Measurements from ENCODE around the gene CCDC7. TPM values are rescaled to one million over a fixed set of nuclear protein-coding genes. Genes with fewer than 3 reads are reported as not detected.
"Not testable (repeated sequence)": the region's sequence is repeated elsewhere in the genome, so short reads cannot be mapped to it uniquely, and the experiment has no call there.

The CCDC7 gene
- total RNA-seq, 1 experiment from 2014 or later, result 1.2 TPM

DNA sequence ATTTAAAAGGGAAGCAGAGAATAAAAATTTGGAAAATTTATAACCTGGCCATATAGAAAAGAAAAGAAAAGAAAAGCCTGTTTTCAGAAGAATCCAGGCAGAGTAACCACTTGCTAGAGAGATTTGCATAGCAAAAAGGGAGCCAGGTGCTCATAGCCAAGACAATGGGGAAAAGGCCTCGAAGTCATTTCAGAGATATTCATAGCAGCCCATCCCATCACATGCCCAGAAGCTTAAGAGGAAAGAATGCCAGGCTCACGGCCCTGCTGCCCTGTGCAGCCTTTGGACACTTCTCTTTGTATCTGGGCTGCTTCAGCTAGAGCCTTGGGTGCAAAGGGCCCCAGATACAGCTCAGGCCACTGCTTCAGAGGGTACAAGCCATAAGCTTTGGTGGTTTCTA, 159.8 kb downstream of the CCDC7 start:
- Histone ChIP-seq H3K27me3 (replicated peaks; ENCODE audit: control insufficient read depth, insufficient read depth, low read length) (no peaks in the 10 kb centered on the region), H3K36me3 (ENCODE audit: control insufficient read depth, insufficient read depth, low read length) (no peaks in the 10 kb centered on the region), H3K4me1 (no peaks in the 10 kb centered on the region), H3K4me3 (ENCODE audit: low read depth, low read length) (no peak overlapping the region), H3K9me3 (peaks cover 11% of the 10 kb centered on the region)
- Mint-ChIP-seq H3K4me3 (ENCODE audit: unreplicated experiment) (no peak overlapping the region), H3K9me3 (ENCODE audit: unreplicated experiment) (peaks cover 20% of the 10 kb centered on the region), H3K27me3 (ENCODE audit: insufficient read depth, unreplicated experiment) (no peaks in the 10 kb centered on the region), H3K4me1 (ENCODE audit: low read depth, unreplicated experiment) (no peaks in the 10 kb centered on the region), H3K36me3 (ENCODE audit: insufficient read depth, unreplicated experiment) (no peaks in the 10 kb centered on the region), H3K27ac (ENCODE audit: unreplicated experiment) (no peak overlapping the region)
- ChIA-PET CTCF (no interaction called here), POLR2A (no interaction called here)
- no peak for DNase-seq
- intact Hi-C loops (cut with micrococcal nuclease; ENCODE audit: unreplicated experiment), result no loop called here
- no TSS peak for BruUV-seq (replicated peaks)
- TF ChIP-seq, protein P1, sequence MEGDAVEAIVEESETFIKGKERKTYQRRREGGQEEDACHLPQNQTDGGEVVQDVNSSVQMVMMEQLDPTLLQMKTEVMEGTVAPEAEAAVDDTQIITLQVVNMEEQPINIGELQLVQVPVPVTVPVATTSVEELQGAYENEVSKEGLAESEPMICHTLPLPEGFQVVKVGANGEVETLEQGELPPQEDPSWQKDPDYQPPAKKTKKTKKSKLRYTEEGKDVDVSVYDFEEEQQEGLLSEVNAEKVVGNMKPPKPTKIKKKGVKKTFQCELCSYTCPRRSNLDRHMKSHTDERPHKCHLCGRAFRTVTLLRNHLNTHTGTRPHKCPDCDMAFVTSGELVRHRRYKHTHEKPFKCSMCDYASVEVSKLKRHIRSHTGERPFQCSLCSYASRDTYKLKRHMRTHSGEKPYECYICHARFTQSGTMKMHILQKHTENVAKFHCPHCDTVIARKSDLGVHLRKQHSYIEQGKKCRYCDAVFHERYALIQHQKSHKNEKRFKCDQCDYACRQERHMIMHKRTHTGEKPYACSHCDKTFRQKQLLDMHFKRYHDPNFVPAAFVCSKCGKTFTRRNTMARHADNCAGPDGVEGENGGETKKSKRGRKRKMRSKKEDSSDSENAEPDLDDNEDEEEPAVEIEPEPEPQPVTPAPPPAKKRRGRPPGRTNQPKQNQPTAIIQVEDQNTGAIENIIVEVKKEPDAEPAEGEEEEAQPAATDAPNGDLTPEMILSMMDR (IDR thresholded peaks at IDR 0.05; ENCODE audit: insufficient read depth in 1 of 2, low read depth in 1 of 2, low read length in 1 of 2, severe bottlenecking in 1 of 2, unreplicated experiment in 1 of 2), result no peak

GRCh38 chr10:32610543-32610942, 164.6 kb downstream of the CCDC7 start:
- BruUV-seq (replicated peaks), result not testable (repeated sequence)

GRCh38 chr10:32616438-32616837, 170.5 kb downstream of the CCDC7 start:
- TF ChIP-seq, protein P1 (IDR thresholded peaks at IDR 0.05; ENCODE audit: insufficient read depth in 1 of 2, low read depth in 1 of 2, low read length in 1 of 2, severe bottlenecking in 1 of 2, unreplicated experiment in 1 of 2), result no peak
- CTCF ChIA-PET, result no interaction called here
- H3K9me3 ChIP-seq, result no peaks in the 10 kb centered on the region
- DNase-seq, result no peak
- H3K4me1 ChIP-seq, result no peaks in the 10 kb centered on the region
- no TSS peak for BruUV-seq (replicated peaks)
- no peaks in the 10 kb centered on the region for H3K36me3 ChIP-seq (ENCODE audit: control insufficient read depth, insufficient read depth, low read length)
- no peaks in the 10 kb centered on the region for H3K27me3 ChIP-seq (replicated peaks; ENCODE audit: control insufficient read depth, insufficient read depth, low read length)
- POLR2A ChIA-PET, result no interaction called here
- no peaks in the 10 kb centered on the region for H3K9me3 Mint-ChIP-seq (ENCODE audit: unreplicated experiment)
- H3K4me1 Mint-ChIP-seq (ENCODE audit: low read depth, unreplicated experiment), result no peaks in the 10 kb centered on the region
- H3K4me3 Mint-ChIP-seq (ENCODE audit: unreplicated experiment), result no peak overlapping the region
- peaks cover 4% of the 10 kb centered on the region for H3K27me3 Mint-ChIP-seq (ENCODE audit: insufficient read depth, unreplicated experiment)
- intact Hi-C loops (cut with micrococcal nuclease; ENCODE audit: unreplicated experiment), result no loop called here
- no peak overlapping the region for H3K4me3 ChIP-seq (ENCODE audit: low read depth, low read length)
- H3K27ac Mint-ChIP-seq (ENCODE audit: unreplicated experiment), result no peak overlapping the region
- H3K36me3 Mint-ChIP-seq (ENCODE audit: insufficient read depth, unreplicated experiment), result no peaks in the 10 kb centered on the region

More at GRCh38 chr10:32610543-32610942, 164.6 kb downstream of the CCDC7 start:
- H3K4me1 Mint-ChIP-seq (ENCODE audit: low read depth, unreplicated experiment); H3K36me3 Mint-ChIP-seq (ENCODE audit: insufficient read depth, unreplicated experiment); CTCF ChIA-PET; POLR2A ChIA-PET; H3K9me3 Mint-ChIP-seq (ENCODE audit: unreplicated experiment); H3K27ac Mint-ChIP-seq (ENCODE audit: unreplicated experiment); H3K4me3 Mint-ChIP-seq (ENCODE audit: unreplicated experiment); DNase-seq; H3K4me3 ChIP-seq (ENCODE audit: low read depth, low read length); intact Hi-C loops (cut with micrococcal nuclease; ENCODE audit: unreplicated experiment); H3K27me3 ChIP-seq (replicated peaks; ENCODE audit: control insufficient read depth, insufficient read depth, low read length); H3K27me3 Mint-ChIP-seq (ENCODE audit: insufficient read depth, unreplicated experiment); H3K9me3 ChIP-seq; H3K4me1 ChIP-seq; H3K36me3 ChIP-seq (ENCODE audit: control insufficient read depth, insufficient read depth, low read length): not testable (repeated sequence)

- H3K4me3 ChIP-seq (ENCODE audit: low read depth, low read length), result no peak overlapping the region
- BruUV-seq (replicated peaks), result no TSS peak
- no peak overlapping the region for H3K4me3 Mint-ChIP-seq (ENCODE audit: unreplicated experiment)
- no peaks in the 10 kb centered on the region for H3K4me1 Mint-ChIP-seq (ENCODE audit: low read depth, unreplicated experiment)
- peaks cover 4% of the 10 kb centered on the region for H3K27me3 Mint-ChIP-seq (ENCODE audit: insufficient read depth, unreplicated experiment)
- H3K27ac Mint-ChIP-seq (ENCODE audit: unreplicated experiment), result no peak overlapping the region
- DNase-seq, result no peak
- H3K9me3 Mint-ChIP-seq (ENCODE audit: unreplicated experiment), result no peaks in the 10 kb centered on the region
- TF ChIP-seq, protein P1 (IDR thresholded peaks at IDR 0.05; ENCODE audit: insufficient read depth in 1 of 2, low read depth in 1 of 2, low read length in 1 of 2, severe bottlenecking in 1 of 2, unreplicated experiment in 1 of 2), result no peak
- POLR2A ChIA-PET, result no interaction called here
- H3K36me3 Mint-ChIP-seq (ENCODE audit: insufficient read depth, unreplicated experiment), result no peaks in the 10 kb centered on the region
- H3K9me3 ChIP-seq, result no peaks in the 10 kb centered on the region
- no peaks in the 10 kb centered on the region for H3K4me1 ChIP-seq
- H3K27me3 ChIP-seq (replicated peaks; ENCODE audit: control insufficient read depth, insufficient read depth, low read length), result no peaks in the 10 kb centered on the region
- intact Hi-C loops (cut with micrococcal nuclease; ENCODE audit: unreplicated experiment), result no loop called here
- CTCF ChIA-PET, result no interaction called here
- H3K36me3 ChIP-seq (ENCODE audit: control insufficient read depth, insufficient read depth, low read length), result no peaks in the 10 kb centered on the region
These were observed 172.5 kb downstream of the CCDC7 start for GRCh38 chr10:32618482-32618881.
